H1 (cell line): ENCODE data around the gene CFHR5. TPM values are rescaled to one million over a fixed set of nuclear protein-coding genes. Genes with fewer than 3 reads are reported as not detected.

Experiments
- CTCF ChIA-PET: fragments of 300-600 bp; sonication (Branson Sonifier 250); formaldehyde crosslinking; loops from one replicate; lab custom pipeline; 2021; ENCODE audit not compliant: partially characterized antibody; lab: Charles Lee
- POLR2A ChIA-PET: fragments of 300-600 bp; sonication (Branson Sonifier 250); formaldehyde crosslinking; loops from one replicate; lab custom pipeline; 2021; ENCODE audit warnings: inconsistent platforms; ENCODE audit not compliant: partially characterized antibody; lab: Charles Lee
- DNase-seq, 2 experiments: peaks; one replicate each; pipeline versions ENCODE4 v3.0.0 to v3.0.0-alpha.2; 2010 to 2022; ENCODE audit warnings: low spot score in 2 of 2, low read depth in 1 of 2, mixed read lengths in 1 of 2
- FAIRE-seq: peaks from 2 replicates; lab custom pipeline; 2011; peaks lifted over from hg19 to GRCh38; lab: Jason Lieb, UNC
- H2AFZ ChIP-seq: 2 replicates; pipeline ENCODE4 v1.8.1; 2012; ENCODE audit warnings: low read length, inconsistent platforms
- H2AK5ac ChIP-seq: 2 replicates; pipeline ENCODE4 v1.6.1; 2013; ENCODE audit warnings: low read depth, low read length
- H2BK120ac ChIP-seq: replicated peaks from 2 replicates; pipeline ENCODE3; 2013; ENCODE audit warnings: low read depth, low read length, inconsistent platforms
- H2BK12ac ChIP-seq: 2 replicates; pipeline ENCODE4 v1.6.1; 2013; ENCODE audit warnings: low read depth, low read length
- H2BK15ac ChIP-seq: 2 replicates; pipeline ENCODE4 v1.6.1; 2013; ENCODE audit warnings: low read length
- H2BK20ac ChIP-seq: 2 replicates; pipeline ENCODE4 v1.6.1; 2013; ENCODE audit warnings: low read length
- H2BK5ac ChIP-seq: 2 replicates; pipeline ENCODE4 v1.6.1; 2013; ENCODE audit warnings: low read depth, low read length
- H3K14ac ChIP-seq: 2 replicates; pipeline ENCODE4 v1.6.1; 2013; ENCODE audit warnings: inconsistent platforms; ENCODE audit not compliant: insufficient read length
- H3K18ac ChIP-seq: 2 replicates; pipeline ENCODE4 v1.6.1; 2013; ENCODE audit warnings: low read length; ENCODE audit errors: extremely low read depth
- H3K23ac ChIP-seq: 2 replicates; pipeline ENCODE4 v1.6.1; 2013; ENCODE audit warnings: inconsistent platforms; ENCODE audit not compliant: insufficient read length
- H3K23me2 ChIP-seq: 2 replicates; pipeline ENCODE4 v1.6.1; 2013; ENCODE audit warnings: low read depth, low read length
- H3K27ac ChIP-seq: 2 replicates; pipeline ENCODE4 v1.6.1; 2011; ENCODE audit warnings: low read depth, low read length, inconsistent platforms
- H3K27me3 ChIP-seq, 4 experiments: replicated peaks in 1 of 4; 1 replicate in 1 of 4; 2 replicates in 3 of 4; pipeline versions ENCODE4 v1.6.1 to v1.8.1; 2011 to 2013; ENCODE audit warnings: low read length in 3 of 4, mild to moderate bottlenecking in 3 of 4, inconsistent platforms in 2 of 4, mixed read lengths in 2 of 4, moderate library complexity in 1 of 4; ENCODE audit not compliant: control insufficient read depth in 3 of 4, insufficient read depth in 3 of 4; ENCODE audit errors: extremely low read depth in 1 of 4
- H3K36me3 ChIP-seq, 4 experiments: 2 replicates each; pipeline versions ENCODE4 v1.6.1 to v1.8.1; 2011 to 2013; ENCODE audit warnings: mild to moderate bottlenecking in 4 of 4, low read length in 3 of 4, moderate library complexity in 2 of 4, control low read depth in 1 of 4, inconsistent platforms in 1 of 4; ENCODE audit not compliant: insufficient read depth in 4 of 4, control insufficient read depth in 2 of 4
- H3K4ac ChIP-seq: replicated peaks from 2 replicates; pipeline ENCODE3; 2013; ENCODE audit warnings: low read length, low read depth, mixed read lengths, inconsistent platforms; ENCODE audit not compliant: insufficient read length
- H3K4me1 ChIP-seq, 4 experiments: replicated peaks in 1 of 4; 1 replicate in 1 of 4; 2 replicates in 3 of 4; pipeline versions ENCODE4 v1.6.1 to v1.8.1; 2011 to 2013; ENCODE audit warnings: low read length in 3 of 4, inconsistent platforms in 2 of 4, mixed read lengths in 1 of 4; ENCODE audit not compliant: insufficient read depth in 4 of 4, control insufficient read depth in 3 of 4
- H3K4me2 ChIP-seq, 2 experiments: 2 replicates each; pipeline versions ENCODE4 v1.6.1 to v1.8.1; 2011 to 2013; ENCODE audit warnings: low read depth in 2 of 2, low read length in 2 of 2, control low read depth in 1 of 2, inconsistent platforms in 1 of 2, mild to moderate bottlenecking in 1 of 2; ENCODE audit not compliant: insufficient read depth in 1 of 2
- H3K4me3 ChIP-seq, 4 experiments: fragments of 200-600, 300-600 bp in 1 of 4; sonication (generic), shearing (Covaris generic), sonication (Bioruptor Twin) in 1 of 4; 2 replicates each; pipeline versions ENCODE4 v1.5.1 to v1.8.1; 2011 to 2016; ENCODE audit warnings: low read length in 4 of 4, low read depth in 3 of 4, control low read depth in 2 of 4, inconsistent platforms in 2 of 4, mild to moderate bottlenecking in 2 of 4, mixed read lengths in 1 of 4, moderate library complexity in 1 of 4; ENCODE audit not compliant: insufficient read depth in 2 of 4; ENCODE audit errors: extremely low read depth in 1 of 4
- H3K56ac ChIP-seq: replicated peaks from 2 replicates; pipeline ENCODE3; 2013; ENCODE audit warnings: low read depth, mild to moderate bottlenecking, mixed read lengths, low read length, inconsistent platforms; ENCODE audit not compliant: insufficient read length
- H3K79me1 ChIP-seq: 2 replicates; pipeline ENCODE4 v1.6.1; 2013; ENCODE audit warnings: low read depth, low read length, control low read depth
- H3K79me2 ChIP-seq, 2 experiments: 2 replicates each; pipeline versions ENCODE4 v1.6.1 to v1.8.1; 2012 to 2013; ENCODE audit warnings: low read length in 2 of 2, mild to moderate bottlenecking in 2 of 2, inconsistent platforms in 1 of 2; ENCODE audit not compliant: insufficient read depth in 2 of 2, control insufficient read depth in 1 of 2
- H3K9ac ChIP-seq, 4 experiments: replicated peaks in 1 of 4; 1 replicate in 1 of 4; 2 replicates in 3 of 4; pipeline versions ENCODE4 v1.6.1 to v1.8.1; 2011 to 2013; ENCODE audit warnings: low read depth in 3 of 4, low read length in 3 of 4, control low read depth in 2 of 4, mild to moderate bottlenecking in 2 of 4, moderate library complexity in 2 of 4, inconsistent platforms in 1 of 4; ENCODE audit errors: extremely low read depth in 1 of 4
- H3K9me3 ChIP-seq, 2 experiments: 2 replicates each; pipeline versions ENCODE4 v1.6.1 to v1.8.1; 2012 to 2013; ENCODE audit warnings: mild to moderate bottlenecking in 2 of 2, moderate library complexity in 2 of 2, control low read depth in 1 of 2, inconsistent platforms in 1 of 2, low read depth in 1 of 2, low read length in 1 of 2, mixed read lengths in 1 of 2; ENCODE audit not compliant: insufficient read depth in 2 of 2
- H4K20me1 ChIP-seq, 2 experiments: replicated peaks in 1 of 2; 2 replicates each; pipeline versions ENCODE3 to v1.8.1; 2011 to 2013; ENCODE audit warnings: inconsistent platforms in 2 of 2, low read length in 2 of 2, mild to moderate bottlenecking in 1 of 2; ENCODE audit not compliant: insufficient read depth in 2 of 2, control insufficient read depth in 1 of 2
- H4K5ac ChIP-seq: 2 replicates; pipeline ENCODE4 v1.6.1; 2013; ENCODE audit warnings: low read length, low read depth, mixed read lengths, inconsistent platforms; ENCODE audit not compliant: insufficient read length
- H4K8ac ChIP-seq: 2 replicates; pipeline ENCODE4 v1.8.0; 2013; ENCODE audit warnings: mild to moderate bottlenecking, moderate library complexity, low read length, inconsistent platforms; ENCODE audit not compliant: insufficient read depth; ENCODE audit errors: extremely low read depth
- H4K91ac ChIP-seq: replicated peaks from 2 replicates; pipeline ENCODE3; 2013; ENCODE audit warnings: low read length, mixed read lengths, inconsistent platforms; ENCODE audit not compliant: insufficient read length
- BRCA1 ChIP-seq: IDR thresholded peaks from 2 replicates; pipeline ENCODE4 v1.6.1; 2012; ENCODE audit warnings: low read depth, low read length, improper control_type of control experiment
- E2F6 ChIP-seq: IDR thresholded peaks from 2 replicates; pipeline ENCODE4 v1.6.1; 2012; ENCODE audit warnings: inconsistent platforms
- JUN ChIP-seq: IDR thresholded peaks from 2 replicates; pipeline ENCODE4 v1.6.1; 2011; ENCODE audit warnings: low read depth, mild to moderate bottlenecking, improper control_type of control experiment, low read length
- RXRA ChIP-seq: IDR thresholded peaks from 2 replicates; pipeline ENCODE4 v1.6.1; 2011; ENCODE audit warnings: low read depth, mild to moderate bottlenecking, low read length, moderate library complexity; ENCODE audit not compliant: insufficient read depth
- TBP ChIP-seq: IDR thresholded peaks from 2 replicates; pipeline ENCODE4 v1.6.1; 2011; ENCODE audit warnings: low read depth, low read length, improper control_type of control experiment
- TCF12 ChIP-seq: IDR thresholded peaks from 2 replicates; pipeline ENCODE4 v1.6.1; 2011; ENCODE audit warnings: low read depth, mild to moderate bottlenecking, low read length
- WGBS, 2 experiments: shearing (Covaris generic) in 1 of 2; methylation state at CpG; one replicate each; pipeline versions ENCODE4 v1.1.6 to v1.1.7; 2013 to 2015; ENCODE audit warnings: low lambda C conversion rate in 2 of 2, mixed read lengths in 2 of 2, inconsistent platforms in 1 of 2, low coverage in 1 of 2, missing lambda C conversion rate in 1 of 2; ENCODE audit not compliant: insufficient replicate concordance in 2 of 2, insufficient coverage in 1 of 2, insufficient read length in 1 of 2; ENCODE audit errors: extremely low coverage in 1 of 2, missing lambda C conversion rate in 1 of 2; 5-methylcytosine and 5-hydroxymethylcytosine counted together
- polyA plus RNA-seq, 7 experiments: library from polyadenylated mRNA; depleted of rRNA in 3 of 7; stranded (reverse) in 5 of 7; unstranded in 2 of 7; fragments of >200 nt in 5 of 7; fragments of 200-250 nt in 2 of 7; gene quantifications; 1 replicate in 5 of 7; 2 replicates in 1 of 7; 4 replicates in 1 of 7; pipeline versions ENCODE4 v1.2.1 to v1.2.3, GENCODE V29; 2011 to 2013; ENCODE audit warnings: missing spikeins in 2 of 7, mixed read lengths in 2 of 7
- total RNA-seq: library from RNA; stranded (reverse); fragmentation: NEBNext Ultra II Directional; extraction: Animal tissue kit (Norgen Biotek cat#: 25700); gene quantifications from 2 replicates; pipeline ENCODE4 v1.2.1, GENCODE V29; 2021

The CFHR5 gene
- total and polyA plus RNA-seq, 2 of the 8 experiments (the other 6 are each of a cell fraction or from before 2014, with no cell fraction given): not detected

DNA sequence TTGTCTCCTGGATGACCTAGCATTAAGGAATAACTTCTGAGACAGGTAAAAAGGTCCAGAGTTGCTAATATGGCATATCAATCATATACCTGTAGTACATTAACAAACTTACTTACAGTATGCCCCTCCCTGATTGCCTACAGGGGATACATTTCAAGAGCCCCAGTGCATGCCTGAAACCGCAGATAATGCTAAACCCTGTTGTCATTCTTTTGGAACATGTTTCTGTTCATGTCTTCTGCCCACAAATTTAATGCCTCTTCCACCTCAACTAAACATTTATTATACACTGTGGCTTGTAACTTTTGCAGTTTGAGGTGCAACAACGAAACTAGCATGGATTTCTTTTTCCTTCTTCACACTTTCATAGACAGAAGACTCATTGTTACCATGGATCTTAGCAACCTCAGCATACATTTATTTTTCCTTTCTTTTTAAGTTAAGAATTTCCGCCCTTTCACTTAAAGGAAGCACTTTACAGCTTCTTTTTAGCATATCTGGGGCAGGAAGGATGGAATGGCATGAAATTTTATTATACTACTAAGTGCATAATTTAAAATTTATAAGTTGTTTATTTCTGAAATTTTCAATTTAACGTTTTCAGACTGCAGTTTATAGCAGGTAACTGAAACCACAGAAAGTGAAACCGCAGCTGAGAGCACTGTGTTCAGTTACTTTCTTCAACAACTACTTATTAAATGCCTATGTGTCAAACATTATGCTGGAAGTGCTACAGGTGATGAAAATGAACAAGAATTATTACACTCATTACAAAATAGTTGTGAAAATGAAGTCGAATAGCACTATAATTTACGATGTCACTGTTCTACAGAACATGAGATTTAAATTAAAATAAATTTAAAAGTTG, 64.4 kb downstream of the CFHR5 start:
- Histone ChIP-seq H3K56ac (no peak overlapping the region), H2BK20ac (no peak overlapping the region), H3K18ac (no peak overlapping the region), H4K5ac (no peak overlapping the region), H3K4me2 (no peak overlapping the region), H4K20me1 (no peaks in the 10 kb centered on the region), H2BK12ac (no peak overlapping the region), H2BK5ac (no peak overlapping the region), H3K14ac (no peak overlapping the region), H3K4ac (no peak overlapping the region), H3K79me1 (no peaks in the 10 kb centered on the region), H2AK5ac (no peak overlapping the region), H2BK15ac (no peak overlapping the region), H3K23ac (no peak overlapping the region), H3K4me1 (no peaks in the 10 kb centered on the region), H3K36me3 (no peaks in the 10 kb centered on the region), H3K4me3 (no peak overlapping the region), H2BK120ac (no peak overlapping the region), H2AFZ (peak overlapping the region; percentile 75; the same call in 1 of the 2 replicates), H3K9me3 (no peaks in the 10 kb centered on the region), H3K27ac (no peak overlapping the region), H3K27me3 (no peaks in the 10 kb centered on the region), H4K8ac (no peak overlapping the region), H3K23me2 (no peaks in the 10 kb centered on the region), H3K9ac (no peak overlapping the region), H3K79me2 (no peaks in the 10 kb centered on the region), H4K91ac (no peak overlapping the region)
- ChIA-PET CTCF (interaction anchor here (0.6 to 1.4 kb wide), 3 partner anchors 10 to 319 kb away, joined by 3 to 4 read pairs (median 3); no protein-coding TSS in a partner anchor), POLR2A (no interaction called here)
- FAIRE-seq (no peak), DNase-seq (no peak)
- TF ChIP-seq TBP (no peak), E2F6 (no peak), BRCA1 (no peak), JUN (no peak), TCF12 (no peak), RXRA (no peak)
- 80% methylated on average over 7 of the region's 7 CpGs; no CpG with 5 or more reads in 1 of the 2 experiments for WGBS, 2 experiments
